Lower leg skin (tissue), 4 donors: ENCODE data around the gene ADH6. TPM values are rescaled to one million over a fixed set of nuclear protein-coding genes. Genes with fewer than 3 reads are reported as not detected.
A peak's percentile ranks its signal among the peaks of the same experiment; 100 is the strongest.
"Not testable (repeated sequence)": the region's sequence is repeated elsewhere in the genome, so short reads cannot be mapped to it uniquely, and the experiment has no call there.

ENCODE experiments used
- DNase-seq, 2 donors: peaks; one replicate each; pipeline ENCODE4 v3.0.0-alpha.2; 2019; ENCODE audit warnings: low spot score in 2 of 2
- H3K4me3 ChIP-seq: fragments of 200-600 bp; sonication (generic); 2 replicates; pipeline ENCODE4 v1.5.1; 2017; ENCODE audit warnings: mild to moderate bottlenecking, low read depth; ENCODE audit not compliant: poor library complexity, severe bottlenecking
- POLR2A ChIP-seq, 2 donors: fragments of 450-650 bp; IDR thresholded peaks; one replicate each; pipeline ENCODE4 v1.6.1; 2016 to 2017; ENCODE audit warnings: antibody characterized with exemption in 2 of 2, mild to moderate bottlenecking in 1 of 2, moderate library complexity in 1 of 2
- WGBS, 2 donors: methylation state at CpG; one replicate each; pipeline ENCODE4 v1.1.5; 2018; 5-methylcytosine and 5-hydroxymethylcytosine counted together
- intact Hi-C: fragments of 100-400 bp; cut with DNase I; formaldehyde crosslinking; loops from one replicate; pipeline ENCODE4 v1.15.0; 2023; ENCODE audit warnings: low total_unique reads
- total RNA-seq, 4 donors: library from RNA; depleted of rRNA; stranded (reverse); fragments of >200 nt; gene quantifications; one replicate each; pipeline ENCODE4 v1.1.0, GENCODE V29; 2016
- TF ChIP-seq, protein P1 (sequence below), 3 donors: fragments of 450-650 bp; IDR thresholded peaks; one replicate each; pipeline ENCODE4 v1.5.1; 2016; ENCODE audit warnings: antibody characterized with exemption in 3 of 3, mild to moderate bottlenecking in 3 of 3, moderate library complexity in 2 of 3

The ADH6 gene
- total RNA-seq = 10 to 100 TPM in 1 of 4 donors, 1 to 10 TPM in 3; 1.5 to 22.5 (median 7.5) TPM

DNA sequence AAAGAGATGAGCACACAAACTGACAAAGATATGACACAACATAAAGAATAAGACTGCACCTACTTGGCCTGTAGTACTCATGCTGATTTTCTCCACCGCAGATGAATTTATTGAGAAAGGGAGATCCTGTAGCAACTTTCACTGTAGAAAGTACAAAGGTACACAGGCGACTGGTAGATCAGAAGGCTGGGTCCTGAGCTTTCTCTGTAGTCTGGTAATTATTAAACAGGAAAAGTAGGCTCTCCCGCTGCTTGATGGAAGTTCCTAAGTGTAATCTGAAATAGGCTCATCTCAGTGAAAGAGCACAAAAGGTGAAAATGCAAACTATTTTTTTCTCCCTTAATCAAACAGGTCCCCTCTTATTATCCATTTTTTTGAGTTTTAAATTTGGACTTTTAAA, at the start of gene ADH6:
ADH6 (minus strand) TSS at position 175 of the 400 bp plus-strand sequence; CDS start at position 81, 94 bp downstream.
- DNase-seq = no peak
- H3K4me3 ChIP-seq = no peak within 1 kb of the TSS
- 92 to 94% methylated on average over 3 of the region's 3 CpGs for WGBS, 2 donors
- intact Hi-C loops = no loop called here
- TF ChIP-seq, protein P1, sequence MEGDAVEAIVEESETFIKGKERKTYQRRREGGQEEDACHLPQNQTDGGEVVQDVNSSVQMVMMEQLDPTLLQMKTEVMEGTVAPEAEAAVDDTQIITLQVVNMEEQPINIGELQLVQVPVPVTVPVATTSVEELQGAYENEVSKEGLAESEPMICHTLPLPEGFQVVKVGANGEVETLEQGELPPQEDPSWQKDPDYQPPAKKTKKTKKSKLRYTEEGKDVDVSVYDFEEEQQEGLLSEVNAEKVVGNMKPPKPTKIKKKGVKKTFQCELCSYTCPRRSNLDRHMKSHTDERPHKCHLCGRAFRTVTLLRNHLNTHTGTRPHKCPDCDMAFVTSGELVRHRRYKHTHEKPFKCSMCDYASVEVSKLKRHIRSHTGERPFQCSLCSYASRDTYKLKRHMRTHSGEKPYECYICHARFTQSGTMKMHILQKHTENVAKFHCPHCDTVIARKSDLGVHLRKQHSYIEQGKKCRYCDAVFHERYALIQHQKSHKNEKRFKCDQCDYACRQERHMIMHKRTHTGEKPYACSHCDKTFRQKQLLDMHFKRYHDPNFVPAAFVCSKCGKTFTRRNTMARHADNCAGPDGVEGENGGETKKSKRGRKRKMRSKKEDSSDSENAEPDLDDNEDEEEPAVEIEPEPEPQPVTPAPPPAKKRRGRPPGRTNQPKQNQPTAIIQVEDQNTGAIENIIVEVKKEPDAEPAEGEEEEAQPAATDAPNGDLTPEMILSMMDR (IDR thresholded peaks at IDR 0.05) = no peak
- no peak for TF ChIP-seq POLR2A (IDR thresholded peaks at IDR 0.05)

DNA sequence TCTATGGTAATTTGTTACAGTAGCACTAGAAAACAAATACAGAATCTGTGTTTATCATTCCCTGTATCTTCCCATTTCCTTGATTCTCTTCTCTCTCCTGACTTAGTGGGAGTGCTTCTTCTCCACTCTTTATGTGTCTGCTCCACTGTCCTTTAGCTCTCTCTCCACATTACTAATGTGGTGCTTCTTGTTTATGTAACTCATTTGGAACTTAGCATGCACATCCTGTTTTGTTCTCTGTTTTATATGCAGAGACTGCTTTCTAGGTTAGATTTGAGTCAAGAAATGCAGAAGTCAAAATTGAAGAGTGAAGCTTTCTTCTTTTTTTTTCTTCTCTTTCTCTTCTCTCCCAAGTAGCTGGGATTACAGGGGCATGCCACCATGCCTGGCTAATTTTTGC, 45.9 kb upstream of the ADH6 start:
- TF ChIP-seq, protein P1 (IDR thresholded peaks at IDR 0.05) = no peak
- TF ChIP-seq POLR2A (IDR thresholded peaks at IDR 0.05) = no peak
- no peak overlapping the region for H3K4me3 ChIP-seq
- DNase-seq = no peak
- intact Hi-C loops = no loop called here

DNA sequence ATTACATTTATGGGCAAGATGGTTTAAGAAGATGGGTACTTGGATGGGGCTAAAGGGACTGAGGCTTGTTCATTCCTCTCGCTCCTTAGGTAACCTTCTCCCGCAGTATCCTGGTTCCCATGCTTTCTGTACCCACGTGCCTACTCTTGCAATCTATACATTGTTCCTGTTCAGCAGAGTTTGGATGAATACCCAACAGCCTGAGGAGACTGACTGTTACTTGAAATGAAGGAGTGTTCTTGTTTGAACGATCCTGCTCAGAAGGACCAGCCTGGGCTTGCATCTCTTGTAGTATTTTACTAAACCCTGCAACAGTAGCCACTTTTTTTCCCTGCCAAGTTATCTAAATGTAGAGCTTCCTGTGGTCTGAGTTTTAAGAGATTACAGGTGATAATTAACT, 33.7 kb upstream of the ADH6 start:
- peak in 1 of 2 donors; percentile 57 for DNase-seq
- intact Hi-C loops = no loop called here
- no peak overlapping the region for H3K4me3 ChIP-seq
- TF ChIP-seq POLR2A (IDR thresholded peaks at IDR 0.05) = no peak
- TF ChIP-seq, protein P1 (IDR thresholded peaks at IDR 0.05) = no peak
- 55 to 59% methylated on average over 4 of the region's 4 CpGs for WGBS, 2 donors

DNA sequence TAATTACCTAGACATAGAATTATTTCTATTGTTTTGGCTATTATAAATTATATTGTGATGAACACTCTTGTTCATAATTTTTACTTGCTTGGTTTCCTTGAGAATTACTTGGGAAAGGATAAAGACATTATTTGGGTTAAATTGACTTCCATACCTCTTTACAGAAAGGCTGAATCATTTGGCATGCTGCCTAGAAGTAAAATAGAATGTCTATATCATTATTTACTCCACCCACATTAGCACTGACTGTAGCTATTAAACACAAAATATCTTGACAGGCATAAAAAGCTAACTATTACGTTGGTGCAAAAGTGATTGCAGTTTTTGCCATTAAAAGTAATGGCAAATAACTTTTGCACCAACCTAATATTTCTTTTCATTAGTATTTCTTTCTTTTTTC, 29.7 kb upstream of the ADH6 start:
- 67 to 71% methylated on average over 1 of the region's 1 CpG for WGBS, 2 donors
- H3K4me3 ChIP-seq = no peak overlapping the region
- no peak for DNase-seq
- TF ChIP-seq POLR2A (IDR thresholded peaks at IDR 0.05) = no peak
- TF ChIP-seq, protein P1 (IDR thresholded peaks at IDR 0.05) = no peak
- intact Hi-C loops = no loop called here

DNA sequence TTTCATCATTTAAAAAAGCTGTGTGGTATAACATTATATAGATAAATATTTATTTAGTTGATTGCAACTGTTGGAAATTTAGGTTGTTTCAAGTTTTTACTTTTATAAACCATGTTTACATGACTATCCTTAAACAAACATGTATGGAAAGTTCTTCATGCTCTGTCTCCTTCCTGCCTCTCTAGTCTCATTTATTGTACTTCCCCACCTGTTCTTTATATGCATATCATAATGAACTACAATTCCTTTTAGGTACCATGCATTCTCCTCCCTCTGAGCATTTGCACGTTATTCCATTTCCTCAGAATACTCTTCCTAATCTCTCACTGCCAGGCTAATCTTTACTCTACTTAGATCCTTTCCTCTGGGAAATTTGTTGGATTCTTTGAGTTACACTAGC, 16.9 kb upstream of the ADH6 start:
- intact Hi-C loops = no loop called here
- WGBS, 2 donors = 84 to 85% methylated on average over 1 of the region's 1 CpG

DNA sequence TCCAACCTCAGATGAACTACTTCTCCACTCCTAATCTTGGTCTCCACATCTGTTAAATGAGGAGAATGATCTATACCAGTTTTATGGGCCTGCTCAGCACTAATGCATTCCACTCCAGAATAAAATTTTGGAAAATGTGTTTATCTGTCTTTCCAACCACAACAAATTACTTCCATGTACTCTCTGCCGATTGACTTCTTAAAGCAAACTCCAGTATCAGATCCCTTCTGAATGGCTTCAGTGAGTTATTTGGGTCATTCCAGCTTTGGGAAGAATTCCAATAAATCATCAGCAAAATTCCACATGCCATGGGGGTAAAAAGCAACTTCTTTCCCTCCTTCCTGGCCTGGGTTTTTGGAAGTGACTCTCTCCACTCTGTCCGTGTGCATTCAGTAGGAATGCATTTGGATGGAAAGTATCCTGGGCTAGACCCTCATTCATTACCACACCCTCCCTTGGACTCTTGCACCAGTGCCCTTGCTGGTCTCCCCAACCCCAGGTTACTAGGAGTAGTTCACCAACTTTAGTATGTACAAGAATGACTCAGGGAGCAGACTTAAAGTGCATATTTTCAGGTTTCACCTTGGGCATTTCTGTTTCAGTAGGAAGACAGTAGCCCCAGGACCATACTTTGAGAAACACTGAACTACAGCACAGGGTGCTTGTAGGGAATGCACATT, 15.4 kb upstream of the ADH6 start:
- WGBS, 2 donors = 52 to 58% methylated on average over 2 of the region's 2 CpGs
- no peak overlapping the region for H3K4me3 ChIP-seq
- intact Hi-C loops = no loop called here
- TF ChIP-seq POLR2A (IDR thresholded peaks at IDR 0.05) = no peak
- TF ChIP-seq, protein P1 (IDR thresholded peaks at IDR 0.05) = no peak
- no peak for DNase-seq

More for the DNA sequence above, 16.9 kb upstream of the ADH6 start:
- H3K4me3 ChIP-seq = no peak overlapping the region
- TF ChIP-seq POLR2A (IDR thresholded peaks at IDR 0.05) = no peak
- DNase-seq = no peak

DNA sequence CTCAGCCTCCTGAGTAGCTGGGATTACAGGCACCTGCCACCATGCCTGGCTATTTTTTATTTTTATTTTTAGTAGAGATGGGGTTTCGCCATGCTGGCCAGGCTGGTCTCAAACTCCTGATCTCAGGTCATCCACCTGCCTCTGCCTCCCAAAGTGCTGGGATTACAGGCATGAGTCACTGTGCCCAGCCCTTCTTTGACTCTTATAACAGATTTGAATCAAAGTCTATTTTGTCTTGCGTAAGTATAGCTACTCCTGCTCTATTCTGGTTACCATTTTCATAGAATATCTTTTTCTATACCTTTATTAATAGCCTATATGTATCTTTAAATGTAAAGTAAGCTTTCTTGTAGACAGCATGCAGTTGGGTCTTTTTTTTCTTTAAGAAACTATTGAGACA, 14.4 kb upstream of the ADH6 start:
- 71 to 82% methylated on average over 2 of the region's 2 CpGs for WGBS, 2 donors
- not testable (repeated sequence) for DNase-seq

DNA sequence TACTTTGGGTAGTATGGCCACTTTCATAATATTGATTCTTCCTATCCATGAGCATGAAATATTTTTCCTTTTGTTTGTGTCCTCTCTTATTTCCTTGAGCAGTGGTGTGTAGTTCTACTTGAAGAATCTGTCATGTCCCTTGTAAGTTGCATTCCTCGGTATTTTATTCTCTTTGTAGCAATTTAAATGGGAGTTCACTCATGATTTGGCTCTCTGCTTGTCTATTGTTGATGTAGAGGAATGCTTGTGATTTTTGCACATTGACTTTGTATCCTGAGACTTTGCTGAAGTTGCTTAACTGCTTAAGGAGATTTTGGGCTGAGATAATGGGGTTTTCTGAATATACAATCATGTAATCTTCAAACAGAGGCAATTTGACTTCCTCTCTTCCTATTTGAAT, 9.7 kb upstream of the ADH6 start:
- 0 to 87% methylated on average over 1 of the region's 1 CpG for WGBS, 2 donors

More for the DNA sequence above, 14.4 kb upstream of the ADH6 start:
- H3K4me3 ChIP-seq, intact Hi-C loops: not testable (repeated sequence)

DNA sequence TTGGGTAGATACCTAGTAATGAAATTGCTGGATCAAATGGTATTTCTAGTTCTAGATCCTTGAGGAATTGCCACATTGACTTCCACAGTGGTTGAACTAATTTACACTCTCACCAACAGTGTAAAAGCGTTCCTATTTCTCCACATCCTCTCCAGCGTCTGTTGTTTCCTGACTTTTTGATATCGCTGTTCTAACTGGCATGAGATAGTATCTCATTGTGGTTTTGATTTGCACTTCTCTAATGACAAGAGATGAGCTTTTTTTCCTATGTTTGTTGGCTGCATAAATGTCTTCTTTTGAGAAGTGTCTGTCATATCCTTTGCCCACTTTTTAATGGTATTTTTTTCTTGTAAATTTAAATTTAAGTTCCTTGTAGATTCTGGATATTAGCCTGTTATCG, 8.6 kb upstream of the ADH6 start:
- intact Hi-C loops, DNase-seq, H3K4me3 ChIP-seq: not testable (repeated sequence)
- 82 to 90% methylated on average over 4 of the region's 4 CpGs for WGBS, 2 donors

More for the DNA sequence above, 9.7 kb upstream of the ADH6 start:
- H3K4me3 ChIP-seq, DNase-seq, intact Hi-C loops: not testable (repeated sequence)
